Measurements from ENCODE around the gene GABBR1. TPM values are rescaled to one million over a fixed set of nuclear protein-coding genes. Genes with fewer than 3 reads are reported as not detected.

The GABBR1 gene
- total RNA-seq, 4 donors from 2014 or later = 11.5 to 40.4 (median 30.5) TPM

DNA sequence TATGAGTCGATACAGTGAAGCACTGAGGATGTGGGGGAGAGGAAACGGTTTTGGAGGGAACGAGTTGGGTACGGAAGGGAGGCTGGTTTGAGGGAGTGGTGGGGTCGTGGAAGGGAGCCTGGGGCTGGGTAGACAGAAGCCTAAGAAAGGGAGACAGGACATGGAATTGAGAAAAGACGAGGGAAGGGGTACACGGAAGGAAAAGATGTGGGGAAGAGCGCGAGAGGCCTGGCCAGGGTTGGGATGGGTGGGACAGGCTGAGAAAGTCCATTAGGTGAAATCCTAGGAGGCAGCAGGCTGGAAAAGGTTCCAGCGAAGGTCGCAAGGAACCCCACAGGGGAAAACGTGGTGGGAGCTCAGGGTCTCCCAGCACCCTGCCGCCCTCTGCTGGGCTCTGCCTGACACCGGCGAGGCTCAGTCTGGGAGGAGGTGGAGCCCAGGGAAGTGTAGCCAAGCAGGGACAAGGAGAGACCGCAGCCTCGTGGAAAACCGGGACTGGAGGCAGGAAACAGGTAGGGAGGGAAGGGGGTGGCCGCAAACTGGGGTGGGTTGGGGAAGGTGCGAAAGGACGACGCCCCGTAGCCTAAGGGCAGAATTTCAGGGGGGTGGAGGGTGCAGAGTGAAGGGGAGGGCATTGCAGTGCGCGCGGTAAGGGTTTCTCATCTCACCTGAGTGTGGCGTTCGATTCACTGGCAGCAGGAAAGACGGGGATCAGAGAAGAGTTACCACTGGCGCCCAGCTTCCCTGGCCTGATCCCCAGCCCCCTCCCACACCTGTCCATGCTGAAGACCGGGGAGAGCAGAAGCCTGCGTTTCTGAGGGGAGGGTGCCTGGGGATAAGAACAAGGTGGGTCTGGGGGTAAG, 4.3 kb downstream of the GABBR1 start:
- H3K27me3 ChIP-seq = peaks cover 34% of the 10 kb centered on the region
- H3K27ac ChIP-seq = peak overlapping the region; percentile 53 to 86 (median 78)
- H3K36me3 ChIP-seq = no peaks in the 10 kb centered on the region
- no peaks in the 10 kb centered on the region for H3K9me3 ChIP-seq
- intact Hi-C loops (cut with DNase I; ENCODE audit: low total_unique reads) = no loop called here
- WGBS, 2 donors (ENCODE audit: low coverage in 1 of 2) = 4 to 6% methylated on average over 18 to 32 of the region's 32 CpGs
- TF ChIP-seq EP300 (IDR thresholded peaks at IDR 0.05; ENCODE audit: low read depth) = no peak
- no peak for TF ChIP-seq POLR2A (IDR thresholded peaks at IDR 0.05)
- TF ChIP-seq, protein P1, sequence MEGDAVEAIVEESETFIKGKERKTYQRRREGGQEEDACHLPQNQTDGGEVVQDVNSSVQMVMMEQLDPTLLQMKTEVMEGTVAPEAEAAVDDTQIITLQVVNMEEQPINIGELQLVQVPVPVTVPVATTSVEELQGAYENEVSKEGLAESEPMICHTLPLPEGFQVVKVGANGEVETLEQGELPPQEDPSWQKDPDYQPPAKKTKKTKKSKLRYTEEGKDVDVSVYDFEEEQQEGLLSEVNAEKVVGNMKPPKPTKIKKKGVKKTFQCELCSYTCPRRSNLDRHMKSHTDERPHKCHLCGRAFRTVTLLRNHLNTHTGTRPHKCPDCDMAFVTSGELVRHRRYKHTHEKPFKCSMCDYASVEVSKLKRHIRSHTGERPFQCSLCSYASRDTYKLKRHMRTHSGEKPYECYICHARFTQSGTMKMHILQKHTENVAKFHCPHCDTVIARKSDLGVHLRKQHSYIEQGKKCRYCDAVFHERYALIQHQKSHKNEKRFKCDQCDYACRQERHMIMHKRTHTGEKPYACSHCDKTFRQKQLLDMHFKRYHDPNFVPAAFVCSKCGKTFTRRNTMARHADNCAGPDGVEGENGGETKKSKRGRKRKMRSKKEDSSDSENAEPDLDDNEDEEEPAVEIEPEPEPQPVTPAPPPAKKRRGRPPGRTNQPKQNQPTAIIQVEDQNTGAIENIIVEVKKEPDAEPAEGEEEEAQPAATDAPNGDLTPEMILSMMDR (IDR thresholded peaks at IDR 0.05) = peak; percentile 35 to 61 (median 55)
- TF ChIP-seq POLR2AphosphoS5 (IDR thresholded peaks at IDR 0.05) = no peak
- in situ Hi-C loops (cut with MboI; ENCODE audit: low pct_ligation_motif_present in 1 of 4, low pct_unique_long_range_greater_than_20kb in 1 of 4, low sequenced_read_pairs in 3 of 4) = no loop called here
- peak overlapping the region; percentile 35 to 56 (median 40) for H3K4me3 ChIP-seq
- peak; percentile 77 for DNase-seq
- H3K4me1 ChIP-seq = peaks cover 5 to 35% (median 26%) of the 10 kb centered on the region in 4 donors

DNA sequence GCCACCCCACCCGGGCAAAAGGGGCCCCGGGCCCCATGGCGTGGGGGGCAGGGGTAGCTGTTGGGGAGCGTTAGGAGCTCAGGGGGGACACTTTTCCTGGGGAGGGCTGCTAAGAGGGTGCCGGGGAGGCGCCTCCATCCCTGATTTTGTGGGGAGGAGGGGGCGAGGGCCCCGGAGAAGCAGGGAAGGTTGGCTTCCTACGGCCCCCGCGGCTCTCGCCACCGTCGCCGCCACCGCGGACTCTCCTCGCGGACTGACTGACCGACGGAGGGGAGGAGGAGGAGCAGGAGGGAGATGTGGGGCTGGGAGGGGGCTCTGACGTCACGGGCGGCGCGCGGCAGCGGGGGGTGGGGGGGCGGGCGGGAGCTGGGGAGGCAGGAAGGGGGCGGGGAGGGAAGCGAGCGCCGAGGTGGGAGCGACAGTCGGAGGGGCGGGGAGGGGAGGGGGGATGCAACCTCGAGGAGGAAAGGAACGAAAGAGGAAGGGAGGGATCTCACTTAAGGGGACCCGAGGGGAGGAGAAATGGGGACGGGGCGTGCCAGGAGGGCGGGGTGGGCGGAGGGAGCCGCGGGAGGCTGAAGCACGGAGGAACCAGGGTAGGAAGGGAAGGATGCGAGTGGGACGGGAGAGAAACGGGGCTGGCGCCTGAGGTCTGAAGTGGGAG, 5.1 kb downstream of the GABBR1 start:
- Histone ChIP-seq H3K4me1 (peaks cover 5 to 29% (median 25%) of the 10 kb centered on the region in 4 donors), H3K36me3 (no peaks in the 10 kb centered on the region), H3K27ac (peak overlapping the region; percentile 53 to 86 (median 78)), H3K4me3 (peak overlapping the region; percentile 37 to 78 (median 49)), H3K9me3 (no peaks in the 10 kb centered on the region), H3K27me3 (peaks cover 34% of the 10 kb centered on the region)
- in situ Hi-C loops (cut with MboI; ENCODE audit: low pct_ligation_motif_present in 1 of 4, low pct_unique_long_range_greater_than_20kb in 1 of 4, low sequenced_read_pairs in 3 of 4) (no loop called here), intact Hi-C loops (cut with DNase I; ENCODE audit: low total_unique reads) (no loop called here)
- TF ChIP-seq, protein P1 (IDR thresholded peaks at IDR 0.05) = no peak
- peak; percentile 20 for TF ChIP-seq POLR2A (IDR thresholded peaks at IDR 0.05)
- TF ChIP-seq POLR2AphosphoS5 (IDR thresholded peaks at IDR 0.05) = peak; percentile 78 to 91 (median 81)
- 0 to 1% methylated on average over 1 to 28 of the region's 51 CpGs for WGBS, 2 donors (ENCODE audit: low coverage in 1 of 2)
- peak; percentile 66 for DNase-seq

DNA sequence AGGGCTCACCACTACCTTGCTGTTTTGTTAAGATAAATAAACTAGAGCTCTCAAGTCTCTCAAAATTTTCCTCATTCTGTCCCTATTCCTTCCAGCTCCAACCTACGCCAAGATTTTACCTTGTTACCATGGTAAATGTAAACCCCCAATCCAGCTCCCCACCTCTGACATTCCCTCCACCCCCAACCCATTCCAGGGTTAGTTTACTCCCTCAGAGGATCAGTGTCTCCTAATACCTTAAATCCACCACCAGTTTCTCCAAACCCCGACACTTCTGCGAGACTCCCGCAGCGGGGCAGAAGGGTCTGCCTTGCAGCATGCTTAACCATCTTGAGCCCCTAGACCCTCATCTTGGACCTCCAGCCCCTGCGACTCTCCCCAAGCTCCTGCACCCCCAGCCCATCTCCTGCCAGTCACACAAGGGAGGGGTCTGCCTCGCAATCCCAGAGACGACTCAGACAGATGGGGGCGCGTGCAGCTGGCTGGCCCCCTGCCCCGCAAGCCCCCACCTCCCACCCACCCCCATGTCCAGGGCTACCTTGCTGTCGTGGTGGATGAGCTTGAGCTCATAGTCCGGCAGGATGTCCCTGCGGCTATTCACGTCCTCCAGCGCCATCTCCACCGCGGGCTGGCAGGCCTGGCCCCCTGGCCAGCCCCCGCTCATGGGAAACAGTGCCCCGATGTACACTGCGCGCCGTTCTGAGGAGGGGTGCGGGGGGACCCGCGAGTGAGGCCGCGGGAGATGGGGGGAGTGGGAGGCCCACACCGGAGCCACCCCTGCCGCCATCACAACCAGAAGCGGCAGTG, 5.8 kb downstream of the GABBR1 start:
- no peak for TF ChIP-seq POLR2A (IDR thresholded peaks at IDR 0.05)
- no peak for TF ChIP-seq EP300 (IDR thresholded peaks at IDR 0.05; ENCODE audit: low read depth)
- TF ChIP-seq, protein P1 (IDR thresholded peaks at IDR 0.05) = no peak
- TF ChIP-seq POLR2AphosphoS5 (IDR thresholded peaks at IDR 0.05) = no peak
- no peak for DNase-seq
- Histone ChIP-seq H3K27me3 (peaks cover 33% of the 10 kb centered on the region), H3K27ac (peak overlapping the region; percentile 53 to 86 (median 74)), H3K36me3 (no peaks in the 10 kb centered on the region), H3K4me1 (peaks cover 5 to 26% (median 22%) of the 10 kb centered on the region in 4 donors), H3K4me3 (peak overlapping the region; percentile 37 to 78 (median 49)), H3K9me3 (no peaks in the 10 kb centered on the region)
- in situ Hi-C loops (cut with MboI; ENCODE audit: low pct_ligation_motif_present in 1 of 4, low pct_unique_long_range_greater_than_20kb in 1 of 4, low sequenced_read_pairs in 3 of 4) (no loop called here), intact Hi-C loops (cut with DNase I; ENCODE audit: low total_unique reads) (no loop called here)
- WGBS, 2 donors (ENCODE audit: low coverage in 1 of 2) = 49 to 52% methylated on average over 6 to 22 of the region's 31 CpGs
